RKO (cell line): ENCODE data around the gene INTS3.

Source experiments
- DNase-seq: peaks from one replicate; pipeline ENCODE4 v3.0.0-alpha.2; 2016; ENCODE audit warnings: low spot score

Gene INTS3, protein sequence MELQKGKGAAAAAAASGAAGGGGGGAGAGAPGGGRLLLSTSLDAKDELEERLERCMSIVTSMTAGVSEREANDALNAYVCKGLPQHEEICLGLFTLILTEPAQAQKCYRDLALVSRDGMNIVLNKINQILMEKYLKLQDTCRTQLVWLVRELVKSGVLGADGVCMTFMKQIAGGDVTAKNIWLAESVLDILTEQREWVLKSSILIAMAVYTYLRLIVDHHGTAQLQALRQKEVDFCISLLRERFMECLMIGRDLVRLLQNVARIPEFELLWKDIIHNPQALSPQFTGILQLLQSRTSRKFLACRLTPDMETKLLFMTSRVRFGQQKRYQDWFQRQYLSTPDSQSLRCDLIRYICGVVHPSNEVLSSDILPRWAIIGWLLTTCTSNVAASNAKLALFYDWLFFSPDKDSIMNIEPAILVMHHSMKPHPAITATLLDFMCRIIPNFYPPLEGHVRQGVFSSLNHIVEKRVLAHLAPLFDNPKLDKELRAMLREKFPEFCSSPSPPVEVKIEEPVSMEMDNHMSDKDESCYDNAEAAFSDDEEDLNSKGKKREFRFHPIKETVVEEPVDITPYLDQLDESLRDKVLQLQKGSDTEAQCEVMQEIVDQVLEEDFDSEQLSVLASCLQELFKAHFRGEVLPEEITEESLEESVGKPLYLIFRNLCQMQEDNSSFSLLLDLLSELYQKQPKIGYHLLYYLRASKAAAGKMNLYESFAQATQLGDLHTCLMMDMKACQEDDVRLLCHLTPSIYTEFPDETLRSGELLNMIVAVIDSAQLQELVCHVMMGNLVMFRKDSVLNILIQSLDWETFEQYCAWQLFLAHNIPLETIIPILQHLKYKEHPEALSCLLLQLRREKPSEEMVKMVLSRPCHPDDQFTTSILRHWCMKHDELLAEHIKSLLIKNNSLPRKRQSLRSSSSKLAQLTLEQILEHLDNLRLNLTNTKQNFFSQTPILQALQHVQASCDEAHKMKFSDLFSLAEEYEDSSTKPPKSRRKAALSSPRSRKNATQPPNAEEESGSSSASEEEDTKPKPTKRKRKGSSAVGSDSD

DNA sequence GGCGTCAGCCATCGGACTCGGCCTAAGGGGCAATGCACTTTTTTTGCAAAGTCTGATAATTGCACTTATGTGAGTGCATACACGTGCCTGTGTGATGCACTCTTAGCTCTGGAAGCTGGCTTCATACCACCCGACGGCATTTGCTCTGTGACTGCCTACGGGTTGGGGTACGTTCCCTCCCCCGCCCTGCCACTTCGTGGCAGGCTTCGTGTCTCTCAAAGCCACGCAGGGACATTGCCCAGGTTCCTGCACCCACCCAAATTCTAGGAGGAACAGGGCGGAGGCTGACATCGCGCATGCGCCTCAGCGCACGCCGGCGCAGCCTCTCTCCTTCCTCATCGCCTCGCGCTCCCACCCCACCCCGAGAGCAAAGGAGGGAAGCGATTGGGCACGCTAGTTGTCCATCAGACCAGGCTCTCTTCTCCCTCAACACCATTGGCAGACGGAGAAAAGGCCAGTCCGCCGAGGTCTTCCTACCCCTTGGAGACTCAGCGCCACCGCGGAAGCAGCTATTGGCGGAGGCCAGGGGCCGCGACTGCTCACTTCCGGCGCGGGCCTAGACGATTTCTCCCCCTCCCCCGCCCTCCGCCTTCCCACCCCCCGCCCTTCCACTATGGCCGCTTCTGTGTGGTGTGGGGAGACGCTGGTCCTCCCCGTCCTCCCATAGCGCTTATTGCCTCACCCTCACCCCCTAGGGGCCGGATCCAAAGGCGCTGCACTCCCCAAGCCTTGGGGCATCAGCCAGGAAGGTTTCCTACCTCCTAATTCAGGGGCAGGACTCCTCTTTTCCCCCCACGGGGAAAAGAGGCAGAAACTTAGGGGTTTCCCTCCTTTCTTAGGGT lies at the start of gene INTS3:
TSS of gene INTS3 (plus strand) at position 588 of the 842 bp plus-strand sequence. CDS start 585 bp downstream, outside the sequence.
- DNase-seq, result peak; percentile 100

DNA sequence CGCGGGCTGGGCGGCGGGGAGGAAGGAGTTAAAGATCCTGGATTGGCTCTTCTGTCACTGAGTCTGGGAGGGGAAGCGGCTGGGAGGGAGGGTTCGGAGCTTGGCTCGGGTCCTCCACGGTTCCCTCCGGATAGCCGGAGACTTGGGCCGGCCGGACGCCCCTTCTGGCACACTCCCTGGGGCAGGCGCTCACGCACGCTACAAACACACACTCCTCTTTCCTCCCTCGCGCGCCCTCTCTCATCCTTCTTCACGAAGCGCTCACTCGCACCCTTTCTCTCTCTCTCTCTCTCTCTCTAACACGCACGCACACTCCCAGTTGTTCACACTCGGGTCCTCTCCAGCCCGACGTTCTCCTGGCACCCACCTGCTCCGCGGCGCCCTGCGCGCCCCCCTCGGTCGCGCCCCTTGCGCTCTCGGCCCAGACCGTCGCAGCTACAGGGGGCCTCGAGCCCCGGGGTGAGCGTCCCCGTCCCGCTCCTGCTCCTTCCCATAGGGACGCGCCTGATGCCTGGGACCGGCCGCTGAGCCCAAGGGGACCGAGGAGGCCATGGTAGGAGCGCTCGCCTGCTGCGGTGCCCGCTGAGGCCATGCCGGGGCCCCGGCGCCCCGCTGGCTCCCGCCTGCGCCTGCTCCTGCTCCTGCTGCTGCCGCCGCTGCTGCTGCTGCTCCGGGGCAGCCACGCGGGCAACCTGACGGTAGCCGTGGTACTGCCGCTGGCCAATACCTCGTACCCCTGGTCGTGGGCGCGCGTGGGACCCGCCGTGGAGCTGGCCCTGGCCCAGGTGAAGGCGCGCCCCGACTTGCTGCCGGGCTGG lies 49.1 kb upstream of the INTS3 start, which contains the start of gene NPR1:
TSS of gene NPR1 (plus strand) at position 170 of the 818 bp plus-strand sequence. CDS start at position 591, 421 bp downstream.
- no peak for DNase-seq

DNA sequence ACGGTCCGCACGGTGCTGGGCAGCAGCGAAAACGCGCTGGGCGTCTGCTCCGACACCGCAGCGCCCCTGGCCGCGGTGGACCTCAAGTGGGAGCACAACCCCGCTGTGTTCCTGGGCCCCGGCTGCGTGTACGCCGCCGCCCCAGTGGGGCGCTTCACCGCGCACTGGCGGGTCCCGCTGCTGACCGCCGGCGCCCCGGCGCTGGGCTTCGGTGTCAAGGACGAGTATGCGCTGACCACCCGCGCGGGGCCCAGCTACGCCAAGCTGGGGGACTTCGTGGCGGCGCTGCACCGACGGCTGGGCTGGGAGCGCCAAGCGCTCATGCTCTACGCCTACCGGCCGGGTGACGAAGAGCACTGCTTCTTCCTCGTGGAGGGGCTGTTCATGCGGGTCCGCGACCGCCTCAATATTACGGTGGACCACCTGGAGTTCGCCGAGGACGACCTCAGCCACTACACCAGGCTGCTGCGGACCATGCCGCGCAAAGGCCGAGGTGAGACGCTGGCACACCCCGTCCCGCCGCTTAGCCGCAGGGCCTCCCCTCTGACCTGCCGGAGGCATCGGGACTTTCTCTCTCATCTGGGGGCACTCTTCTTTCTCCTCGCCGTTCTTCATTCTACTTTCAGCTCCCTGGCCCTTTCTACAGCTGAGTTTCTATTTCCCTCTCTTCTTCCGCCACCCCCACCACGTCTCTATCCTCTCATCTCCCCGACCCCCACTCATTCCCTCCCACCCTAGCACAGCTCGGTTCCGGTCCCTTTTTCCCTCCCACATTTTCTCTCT lies 48.3 kb upstream of the INTS3 start:
- DNase-seq, result no peak

DNA sequence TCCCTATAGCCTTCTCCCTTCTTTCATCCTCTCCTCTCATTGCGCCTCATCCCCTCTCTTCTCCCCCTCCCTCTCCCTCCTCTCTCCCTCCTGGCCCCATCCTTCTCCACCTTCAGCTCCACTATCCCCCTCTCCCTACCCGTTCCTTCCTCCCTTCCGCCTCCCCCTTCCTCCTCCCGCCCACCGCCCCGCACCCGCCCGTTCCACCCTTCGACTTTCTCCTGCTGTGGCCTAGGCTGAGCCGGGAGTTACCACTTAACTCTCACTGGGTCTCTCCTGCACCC lies 47.8 kb upstream of the INTS3 start:
- no peak for DNase-seq

DNA sequence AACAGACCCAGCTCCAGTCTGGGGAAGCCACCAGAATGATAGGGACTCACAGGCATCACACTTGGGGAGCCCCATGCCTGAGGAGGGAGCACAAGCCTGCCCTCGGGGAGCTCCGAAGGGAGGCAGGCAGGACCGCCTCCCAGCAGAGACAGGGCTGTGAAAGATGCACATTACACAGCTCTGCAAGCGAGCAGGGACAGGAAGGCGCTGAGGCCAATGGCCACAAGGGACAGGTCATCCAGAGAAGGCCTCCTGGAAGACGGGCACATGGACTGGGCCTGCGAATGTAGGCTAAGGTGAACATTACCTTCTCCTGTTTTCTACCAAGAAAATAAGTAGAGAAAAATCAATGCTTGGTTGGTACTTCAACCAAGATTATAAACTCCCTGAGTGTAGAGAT lies 45.1 kb upstream of the INTS3 start:
- no peak for DNase-seq

DNA sequence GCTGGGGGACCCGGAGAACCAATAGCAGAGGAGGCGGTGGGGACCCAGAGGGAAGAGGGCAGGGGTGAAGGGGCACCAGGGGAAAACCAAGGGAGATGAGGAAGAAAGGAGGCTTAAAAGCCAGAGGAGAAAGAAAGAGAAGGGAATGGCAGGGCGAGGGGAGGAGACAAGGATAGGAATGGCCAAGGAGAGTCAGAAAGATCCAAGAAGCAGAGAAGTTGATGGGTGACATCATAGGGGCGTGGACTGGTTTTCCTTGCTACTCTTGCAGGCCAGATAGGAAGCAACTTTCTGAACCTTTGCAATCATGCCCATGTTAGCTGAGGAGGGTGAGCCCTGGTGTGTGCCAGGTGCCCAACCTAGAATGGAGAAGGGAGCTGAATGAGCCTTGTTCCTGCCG lies 44.0 kb upstream of the INTS3 start:
- DNase-seq, result no peak

DNA sequence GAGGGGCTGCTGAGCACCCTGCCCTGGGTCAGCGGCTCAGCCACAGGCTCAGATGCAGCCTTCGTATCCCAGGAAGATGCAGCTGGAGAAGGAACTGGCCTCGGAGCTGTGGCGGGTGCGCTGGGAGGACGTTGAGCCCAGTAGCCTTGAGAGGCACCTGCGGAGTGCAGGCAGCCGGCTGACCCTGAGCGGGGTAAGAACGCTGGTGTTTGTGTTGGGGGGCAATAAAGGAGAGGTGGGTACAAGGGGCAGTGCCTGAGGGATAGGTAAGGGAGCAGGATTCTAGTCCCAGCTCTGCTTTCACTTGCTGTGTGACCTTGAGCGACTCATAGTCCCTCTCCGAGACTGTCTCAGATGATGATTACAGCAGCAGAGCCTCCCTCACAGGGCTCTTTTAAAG lies 43.0 kb upstream of the INTS3 start:
- no peak for DNase-seq

DNA sequence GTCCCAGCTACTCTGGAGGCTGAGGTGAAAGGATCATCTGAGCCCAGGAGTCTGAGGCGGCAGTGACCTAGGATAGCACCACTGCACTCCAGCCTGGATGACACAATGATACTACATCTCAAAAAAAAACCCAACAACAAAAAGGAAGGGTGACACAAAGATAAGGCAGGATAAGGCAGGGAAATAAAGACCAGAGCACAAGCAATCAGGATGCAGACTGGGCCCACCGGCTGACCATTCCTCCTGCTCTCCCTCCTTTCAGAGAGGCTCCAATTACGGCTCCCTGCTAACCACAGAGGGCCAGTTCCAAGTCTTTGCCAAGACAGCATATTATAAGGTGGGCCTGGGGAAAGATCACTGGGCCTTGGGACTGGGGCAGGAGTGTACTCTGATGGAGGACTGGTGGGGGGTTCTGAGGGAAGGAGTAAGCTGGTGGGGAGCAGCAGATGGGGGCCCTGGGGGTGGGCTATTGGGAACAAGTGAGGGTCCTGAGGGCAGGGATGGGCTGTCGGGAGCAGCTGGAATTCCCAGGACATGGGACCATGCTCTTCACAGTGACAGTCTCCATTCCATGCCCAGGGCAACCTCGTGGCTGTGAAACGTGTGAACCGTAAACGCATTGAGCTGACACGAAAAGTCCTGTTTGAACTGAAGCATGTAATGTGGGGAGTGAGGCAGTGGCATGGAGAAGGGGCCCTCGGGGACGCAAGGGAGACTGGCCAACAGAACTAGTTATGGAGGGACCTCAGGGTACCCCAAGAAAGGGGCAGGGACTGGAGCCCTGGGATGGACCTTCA lies 42.1 kb upstream of the INTS3 start:
- no peak for DNase-seq

DNA sequence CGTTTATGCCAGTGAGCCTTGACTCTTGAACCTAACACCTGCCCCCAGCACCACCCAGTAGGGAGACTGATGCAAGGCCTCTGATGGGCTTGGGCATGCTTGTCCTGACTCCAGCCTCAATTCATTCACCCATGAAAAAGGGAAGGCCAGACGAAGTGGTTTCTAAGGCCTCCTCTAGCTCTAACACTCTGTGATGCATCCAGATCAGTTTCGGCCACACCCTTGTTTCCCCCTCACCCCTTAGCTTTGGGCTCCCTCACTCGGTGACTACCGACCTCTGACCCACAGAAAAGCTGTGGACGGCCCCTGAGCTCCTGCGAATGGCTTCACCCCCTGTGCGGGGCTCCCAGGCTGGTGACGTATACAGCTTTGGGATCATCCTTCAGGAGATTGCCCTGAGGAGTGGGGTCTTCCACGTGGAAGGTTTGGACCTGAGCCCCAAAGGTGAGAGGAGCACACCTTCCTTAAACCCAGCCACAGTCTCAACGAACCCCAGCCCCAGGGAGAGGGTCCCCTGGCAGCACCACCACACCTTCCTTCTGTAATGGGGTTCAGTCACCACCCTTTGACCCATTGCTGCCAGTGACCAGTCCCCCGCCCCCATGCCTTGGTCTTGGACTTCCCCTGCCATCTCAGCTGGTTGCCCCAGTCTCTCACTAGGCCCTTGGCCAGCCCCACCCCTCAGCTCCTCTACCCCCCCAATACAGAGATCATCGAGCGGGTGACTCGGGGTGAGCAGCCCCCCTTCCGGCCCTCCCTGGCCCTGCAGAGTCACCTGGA lies 40.3 kb upstream of the INTS3 start:
- DNase-seq, result no peak

DNA sequence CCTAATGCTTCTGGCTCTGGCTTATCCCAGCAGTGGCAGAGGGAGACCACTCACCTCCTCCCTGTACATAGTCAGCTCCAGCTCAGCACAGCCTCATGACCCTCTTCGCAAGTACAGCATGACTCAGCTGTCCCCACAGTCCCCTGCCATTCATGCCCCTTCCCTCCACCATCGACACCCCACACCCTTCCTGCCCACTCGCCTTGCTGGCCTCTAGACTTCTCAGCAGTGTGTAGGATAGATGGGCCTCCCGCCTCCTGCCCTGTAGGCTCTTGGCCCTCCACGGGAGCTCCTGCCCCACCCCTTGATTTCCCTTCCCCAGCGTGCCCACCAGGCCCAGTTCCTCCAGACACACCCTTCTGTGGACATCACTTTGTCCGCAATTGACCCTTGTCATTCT lies 39.6 kb upstream of the INTS3 start:
- no peak for DNase-seq

DNA sequence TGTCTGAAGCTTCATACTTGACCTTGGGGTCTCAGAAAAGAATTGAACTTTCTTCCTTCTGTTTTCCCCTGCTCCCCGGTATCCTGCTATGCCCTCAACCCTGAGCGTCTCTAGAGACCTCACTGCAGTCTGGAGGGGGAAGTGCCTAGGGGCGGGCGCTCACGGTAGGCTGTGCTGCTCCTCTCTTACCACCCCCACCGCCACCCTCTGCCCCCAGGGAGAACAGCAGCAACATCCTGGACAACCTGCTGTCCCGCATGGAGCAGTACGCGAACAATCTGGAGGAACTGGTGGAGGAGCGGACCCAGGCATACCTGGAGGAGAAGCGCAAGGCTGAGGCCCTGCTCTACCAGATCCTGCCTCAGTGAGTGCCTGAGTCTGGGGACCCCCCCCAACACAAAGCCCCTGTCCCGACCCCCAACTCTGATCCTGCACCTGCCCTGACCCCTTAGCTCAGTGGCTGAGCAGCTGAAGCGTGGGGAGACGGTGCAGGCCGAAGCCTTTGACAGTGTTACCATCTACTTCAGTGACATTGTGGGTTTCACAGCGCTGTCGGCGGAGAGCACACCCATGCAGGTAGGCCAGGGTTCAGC lies 39.0 kb upstream of the INTS3 start:
- no peak for DNase-seq

DNA sequence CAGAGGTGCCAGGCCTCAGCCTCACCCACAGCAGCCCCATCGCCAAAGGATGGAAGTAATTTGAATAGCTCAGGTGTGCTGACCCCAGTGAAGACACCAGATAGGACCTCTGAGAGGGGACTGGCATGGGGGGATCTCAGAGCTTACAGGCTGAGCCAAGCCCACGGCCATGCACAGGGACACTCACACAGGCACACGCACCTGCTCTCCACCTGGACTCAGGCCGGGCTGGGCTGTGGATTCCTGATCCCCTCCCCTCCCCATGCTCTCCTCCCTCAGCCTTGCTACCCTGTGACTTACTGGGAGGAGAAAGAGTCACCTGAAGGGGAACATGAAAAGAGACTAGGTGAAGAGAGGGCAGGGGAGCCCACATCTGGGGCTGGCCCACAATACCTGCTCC lies 34.4 kb upstream of the INTS3 start:
- no peak for DNase-seq

DNA sequence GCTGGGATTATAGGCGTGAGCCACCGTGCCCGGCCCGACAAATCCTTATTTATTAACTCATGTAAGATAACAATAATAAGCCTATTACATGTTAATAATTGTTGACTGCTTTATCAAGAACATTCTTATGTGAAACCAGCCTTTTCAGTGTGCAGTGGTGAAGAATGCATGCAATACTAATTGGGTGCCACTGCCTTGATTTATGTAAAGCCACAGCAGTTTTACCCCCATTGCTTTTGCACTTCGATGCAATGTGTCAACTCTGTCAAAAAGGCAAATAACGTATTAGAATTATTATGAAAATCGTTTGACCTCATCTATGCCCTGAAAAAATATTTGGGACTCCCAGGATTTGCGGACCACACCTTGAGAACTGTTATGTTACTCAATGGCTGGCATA lies 31.1 kb upstream of the INTS3 start:
- no peak for DNase-seq

DNA sequence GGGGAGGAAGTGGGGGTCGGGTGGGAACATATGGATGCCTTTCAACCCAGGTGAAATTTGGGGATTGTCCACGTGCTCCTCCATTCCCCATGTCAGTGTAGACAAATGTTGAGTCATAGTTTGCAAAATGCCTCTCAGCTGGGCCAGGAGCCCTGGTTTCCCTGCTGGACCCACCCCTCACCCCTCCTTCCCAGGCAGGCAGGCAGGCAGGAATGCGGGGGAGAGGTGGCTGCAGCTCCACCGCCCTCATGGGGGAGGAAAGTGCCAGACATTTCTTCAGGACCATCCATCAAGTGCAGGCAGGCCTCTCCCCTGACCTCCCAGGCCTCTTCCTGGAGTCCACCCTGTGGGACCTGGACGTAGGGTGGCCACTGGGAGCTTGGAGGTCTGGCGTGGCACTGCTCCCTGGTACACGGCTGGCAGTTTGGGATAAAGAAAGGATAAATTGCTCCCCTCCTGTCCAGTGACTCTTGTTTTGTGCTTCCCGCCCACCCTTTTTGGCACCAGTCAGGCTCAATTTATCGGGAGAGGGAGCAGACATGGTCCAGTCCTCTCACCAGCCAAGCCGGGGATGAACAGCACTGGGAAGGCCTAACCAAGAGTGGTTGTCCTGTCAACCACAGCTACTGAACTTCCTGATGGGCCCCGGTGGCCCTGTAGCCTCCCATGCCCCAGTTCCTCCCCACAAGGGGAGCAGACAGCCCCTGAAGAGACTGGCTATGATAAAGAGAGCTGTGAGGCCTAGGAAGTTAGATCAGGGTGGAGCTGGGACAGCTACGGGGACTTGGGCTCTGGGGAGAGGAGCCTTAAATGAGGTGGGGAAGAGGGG lies 30.4 kb upstream of the INTS3 start:
- no peak for DNase-seq

DNA sequence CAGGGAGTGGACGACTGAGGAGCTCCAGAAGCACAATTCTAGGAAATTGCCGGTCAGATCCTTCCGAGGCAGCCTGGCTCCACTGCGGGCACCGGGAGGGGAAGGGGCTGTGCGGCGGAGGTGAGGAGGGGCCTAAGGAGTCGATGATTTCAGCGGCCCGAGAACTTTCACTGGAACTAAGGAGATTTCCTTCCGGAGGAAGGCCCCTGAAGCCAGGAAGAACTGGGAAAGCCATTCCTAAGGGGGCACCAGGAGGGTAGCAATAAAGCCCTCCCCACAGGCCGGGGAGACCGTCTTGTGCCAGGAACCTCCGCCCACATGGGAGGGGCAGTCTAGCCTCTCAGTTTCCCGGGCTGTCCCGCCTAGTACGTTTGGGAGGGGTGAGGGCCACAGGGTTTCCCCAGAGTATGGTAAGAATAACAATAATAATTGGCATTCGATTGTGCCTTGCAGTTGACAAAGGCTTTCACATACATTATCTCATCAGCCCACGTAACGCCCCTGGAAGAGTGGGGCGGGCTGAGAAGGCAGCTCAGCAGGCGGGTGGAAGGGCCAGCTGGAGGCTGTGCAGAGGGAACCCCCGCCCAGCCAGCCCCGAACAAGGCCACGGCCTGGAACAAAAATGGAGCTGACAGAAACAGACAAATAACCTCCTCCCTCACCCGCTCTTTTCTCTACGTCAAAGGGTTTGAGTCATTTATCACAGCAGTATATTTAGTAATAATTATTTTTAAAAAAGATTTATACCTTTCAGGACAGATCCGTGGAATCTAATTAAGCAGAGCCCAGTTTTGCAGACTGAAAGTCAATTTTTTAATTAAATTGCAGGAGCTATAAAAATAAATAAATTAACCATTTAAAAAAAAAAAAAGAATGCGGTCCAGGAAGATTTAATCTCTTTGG lies 29.6 kb upstream of the INTS3 start:
- no peak for DNase-seq
